Vagina (tissue), 2 donors: Measurements from ENCODE around the gene INTS11. TPM values are rescaled to one million over a fixed set of nuclear protein-coding genes. Genes with fewer than 3 reads are reported as not detected.

Experiments used
- DNase-seq, 2 donors: peaks; one replicate each; pipeline ENCODE4 v3.0.0-alpha.2; 2017; ENCODE audit errors: extremely low spot score in 2 of 2
- H3K27ac ChIP-seq: fragments of 200-600 bp; sonication (generic); one replicate; pipeline ENCODE4 v1.5.1; 2019
- H3K27me3 ChIP-seq: fragments of 200-600 bp; sonication (generic); one replicate; pipeline ENCODE4 v1.5.1; 2019
- H3K36me3 ChIP-seq, 2 donors: fragments of 200-600 bp; sonication (generic); one replicate each; pipeline ENCODE4 v1.5.1; 2017 to 2019
- H3K4me1 ChIP-seq: fragments of 200-600 bp; sonication (generic); one replicate; pipeline ENCODE4 v1.5.1; 2019
- H3K4me3 ChIP-seq, 2 donors: fragments of 200-600 bp; sonication (generic); 1 replicate in 1 of 2; 2 replicates in 1 of 2; pipeline ENCODE4 v1.5.1; 2016 to 2019
- H3K9me3 ChIP-seq: fragments of 200-600 bp; sonication (generic); one replicate; pipeline ENCODE4 v1.5.1; 2019
- CTCF ChIP-seq, 3 experiments: fragments of 450-650 bp in 2 of 3; fragments of 200-600 bp in 1 of 3; sonication (generic) in 1 of 3; IDR thresholded peaks; one replicate each; pipeline ENCODE4 v1.5.1; 2017 to 2019; ENCODE audit warnings: antibody characterized with exemption in 3 of 3, mild to moderate bottlenecking in 2 of 3, moderate library complexity in 2 of 3
- POLR2A ChIP-seq, 2 donors: fragments of 450-650 bp; IDR thresholded peaks; one replicate each; pipeline ENCODE4 v1.6.1; 2017; ENCODE audit warnings: antibody characterized with exemption in 2 of 2, mild to moderate bottlenecking in 2 of 2, moderate library complexity in 2 of 2
- POLR2AphosphoS5 ChIP-seq, 2 donors: sonication (generic); formaldehyde crosslinking; IDR thresholded peaks; one replicate each; pipeline ENCODE4 v1.9.0; 2017; ENCODE audit warnings: antibody characterized with exemption in 2 of 2, mild to moderate bottlenecking in 2 of 2, low read depth in 1 of 2; ENCODE audit not compliant: insufficient read depth in 1 of 2
- intact Hi-C: fragments of 100-400 bp; cut with DNase I; formaldehyde crosslinking; loops from one replicate; pipeline ENCODE4 v1.15.1; 2023
- total RNA-seq: library from RNA; depleted of rRNA; stranded (reverse); fragments of >200 nt; gene quantifications from one replicate; pipeline ENCODE4 v1.2.3, GENCODE V29; 2016

INTS11 gene
- total RNA-seq, 1 donor from 2014 or later, result 142 TPM

GRCh38 chr1:1292851-1293250 is 31.6 kb downstream of the INTS11 start:
- TF ChIP-seq POLR2A (IDR thresholded peaks at IDR 0.05) (no peak), CTCF (IDR thresholded peaks at IDR 0.05) (no peak), POLR2AphosphoS5 (IDR thresholded peaks at IDR 0.05; ENCODE audit: insufficient read depth in 1 of 2, low read depth in 1 of 2) (no peak)
- intact Hi-C loops, result loop anchor here (5.0 kb wide), 1 partner anchor 171 kb away; no protein-coding TSS in a partner anchor
- Histone ChIP-seq H3K36me3 (peaks cover 0 to 9% of the 10 kb centered on the region in 2 donors), H3K27ac (no peak overlapping the region), H3K9me3 (no peaks in the 10 kb centered on the region), H3K4me1 (peaks cover 15% of the 10 kb centered on the region), H3K27me3 (no peaks in the 10 kb centered on the region), H3K4me3 (no peak overlapping the region)
- DNase-seq, result no peak

DNA sequence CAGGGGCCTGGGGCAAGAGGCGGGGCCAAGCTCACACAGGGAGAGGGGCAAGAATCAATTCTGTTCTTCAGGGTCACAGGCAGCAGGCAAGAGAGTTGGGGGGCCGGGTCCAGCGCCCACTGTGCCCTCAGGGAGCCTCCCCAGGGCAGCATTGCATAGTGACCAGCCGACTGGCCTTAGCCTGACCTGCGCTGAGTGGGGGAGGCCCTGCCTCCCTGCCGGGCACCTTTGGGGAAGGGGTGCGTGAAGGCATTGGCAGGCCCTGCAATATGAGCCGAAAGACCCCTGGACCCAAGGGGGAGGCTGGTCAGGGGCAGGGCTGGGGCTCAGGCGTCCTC is 32.0 kb downstream of the INTS11 start:
- Histone ChIP-seq H3K4me1 (peaks cover 15% of the 10 kb centered on the region), H3K4me3 (no peak overlapping the region), H3K9me3 (no peaks in the 10 kb centered on the region), H3K27me3 (no peaks in the 10 kb centered on the region), H3K36me3 (peaks cover 0 to 9% of the 10 kb centered on the region in 2 donors), H3K27ac (no peak overlapping the region)
- no peak for DNase-seq
- intact Hi-C loops, result loop anchor here (5.0 kb wide), 1 partner anchor 170 kb away; no protein-coding TSS in a partner anchor
- TF ChIP-seq CTCF (IDR thresholded peaks at IDR 0.05) (no peak), POLR2A (IDR thresholded peaks at IDR 0.05) (no peak), POLR2AphosphoS5 (IDR thresholded peaks at IDR 0.05; ENCODE audit: insufficient read depth in 1 of 2, low read depth in 1 of 2) (no peak)

GRCh38 chr1:1291548-1292441 is 32.7 kb downstream of the INTS11 start:
- no peak overlapping the region for H3K27ac ChIP-seq
- peaks cover 15% of the 10 kb centered on the region for H3K4me1 ChIP-seq
- peaks cover 0 to 9% of the 10 kb centered on the region in 2 donors for H3K36me3 ChIP-seq
- no peaks in the 10 kb centered on the region for H3K9me3 ChIP-seq
- no peak for DNase-seq
- H3K4me3 ChIP-seq, result no peak overlapping the region
- no peaks in the 10 kb centered on the region for H3K27me3 ChIP-seq
- TF ChIP-seq CTCF (IDR thresholded peaks at IDR 0.05) (peak in 2 of 3 experiments; percentile 48 to 67), POLR2A (IDR thresholded peaks at IDR 0.05) (no peak), POLR2AphosphoS5 (IDR thresholded peaks at IDR 0.05; ENCODE audit: insufficient read depth in 1 of 2, low read depth in 1 of 2) (no peak)
- intact Hi-C loops, result loop anchor here (5.0 kb wide), 1 partner anchor 169 kb away; no protein-coding TSS in a partner anchor

DNA sequence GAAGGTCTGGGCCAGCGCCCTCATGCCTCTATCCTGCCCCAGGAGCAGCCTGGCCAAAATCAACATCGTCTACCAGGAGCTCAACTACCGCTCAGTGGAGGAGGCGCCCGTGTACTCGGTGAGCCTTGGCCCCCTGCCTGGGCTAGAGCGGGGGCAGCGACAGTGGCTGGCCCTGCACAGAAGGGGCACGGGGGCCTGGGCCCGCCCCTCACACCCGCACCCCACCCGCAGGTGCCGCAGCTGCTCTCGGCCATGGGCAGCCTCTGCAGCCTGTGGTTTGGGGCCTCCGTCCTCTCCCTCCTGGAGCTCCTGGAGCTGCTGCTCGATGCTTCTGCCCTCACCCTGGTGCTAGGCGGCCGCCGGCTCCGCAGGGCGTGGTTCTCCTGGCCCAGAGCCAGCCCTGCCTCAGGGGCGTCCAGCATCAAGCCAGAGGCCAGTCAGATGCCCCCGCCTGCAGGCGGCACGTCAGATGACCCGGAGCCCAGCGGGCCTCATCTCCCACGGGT is 33.4 kb downstream of the INTS11 start:
- Histone ChIP-seq H3K27ac (no peak overlapping the region), H3K9me3 (no peaks in the 10 kb centered on the region), H3K4me1 (peaks cover 15% of the 10 kb centered on the region), H3K4me3 (no peak overlapping the region), H3K27me3 (no peaks in the 10 kb centered on the region), H3K36me3 (peaks cover 0 to 3% of the 10 kb centered on the region in 2 donors)
- intact Hi-C loops, result loop anchor here (5.0 kb wide), 1 partner anchor 169 kb away; no protein-coding TSS in a partner anchor
- DNase-seq, result no peak
- no peak for TF ChIP-seq POLR2A (IDR thresholded peaks at IDR 0.05)
- no peak for TF ChIP-seq CTCF (IDR thresholded peaks at IDR 0.05)
- TF ChIP-seq POLR2AphosphoS5 (IDR thresholded peaks at IDR 0.05; ENCODE audit: insufficient read depth in 1 of 2, low read depth in 1 of 2), result no peak
